BJ (cell line): ENCODE measurements around the gene RAD51D. TPM values are rescaled to one million over a fixed set of nuclear protein-coding genes. Genes with fewer than 3 reads are reported as not detected.

Experiments used
- CTCF ChIA-PET: fragments of 350-600 bp; formaldehyde crosslinking; extraction: SDS; loops from one replicate; lab custom pipeline; 2021; ENCODE audit warnings: antibody characterized with exemption, inconsistent platforms; lab: Yijun Ruan, JAX
- POLR2A ChIA-PET: fragments of 300-600 bp; sonication (Branson Sonifier 250); formaldehyde crosslinking; extraction: SDS; loops from one replicate; lab custom pipeline; 2021; ENCODE audit warnings: antibody characterized with exemption; lab: Charles Lee
- DNase-seq: peaks from one replicate; pipeline ENCODE4 v3.0.0-alpha.2; 2011; ENCODE audit warnings: low read depth
- H3K27me3 ChIP-seq: 2 replicates; pipeline ENCODE4 v1.6.0; 2011; ENCODE audit warnings: low read length; ENCODE audit not compliant: control insufficient read depth, insufficient read depth
- H3K36me3 ChIP-seq: 2 replicates; pipeline ENCODE4 v1.5.1; 2011; ENCODE audit warnings: low read length; ENCODE audit not compliant: control insufficient read depth, insufficient read depth
- H3K4me3 ChIP-seq: 2 replicates; pipeline ENCODE4 v1.5.1; 2011; ENCODE audit warnings: low read depth, mild to moderate bottlenecking, control low read depth, low read length
- polyA plus RNA-seq: library from polyadenylated mRNA; depleted of rRNA; stranded (reverse); fragments of >200 nt; gene quantifications from 2 replicates; pipeline ENCODE4 v1.2.3, GENCODE V29; 2011
- TF ChIP-seq, protein P1 (sequence below): IDR thresholded peaks from 2 replicates; pipeline ENCODE4 v1.5.1; 2011; ENCODE audit warnings: low read depth, mild to moderate bottlenecking, control low read depth, inconsistent platforms, low read length, moderate library complexity; ENCODE audit not compliant: insufficient read depth

RAD51D gene
- polyA plus RNA-seq, 1 experiment: 16.1 TPM

- Histone ChIP-seq H3K36me3 (no peaks in the 10 kb centered on the region), H3K4me3 (no peak overlapping the region), H3K27me3 (no peaks in the 10 kb centered on the region; the same call in none of the 2 replicates)
- ChIA-PET CTCF (interaction anchor here (1.1 kb wide), 1 partner anchor 12 kb away, joined by 3 read pairs; no protein-coding TSS in a partner anchor), POLR2A (no interaction called here)
- TF ChIP-seq, protein P1, sequence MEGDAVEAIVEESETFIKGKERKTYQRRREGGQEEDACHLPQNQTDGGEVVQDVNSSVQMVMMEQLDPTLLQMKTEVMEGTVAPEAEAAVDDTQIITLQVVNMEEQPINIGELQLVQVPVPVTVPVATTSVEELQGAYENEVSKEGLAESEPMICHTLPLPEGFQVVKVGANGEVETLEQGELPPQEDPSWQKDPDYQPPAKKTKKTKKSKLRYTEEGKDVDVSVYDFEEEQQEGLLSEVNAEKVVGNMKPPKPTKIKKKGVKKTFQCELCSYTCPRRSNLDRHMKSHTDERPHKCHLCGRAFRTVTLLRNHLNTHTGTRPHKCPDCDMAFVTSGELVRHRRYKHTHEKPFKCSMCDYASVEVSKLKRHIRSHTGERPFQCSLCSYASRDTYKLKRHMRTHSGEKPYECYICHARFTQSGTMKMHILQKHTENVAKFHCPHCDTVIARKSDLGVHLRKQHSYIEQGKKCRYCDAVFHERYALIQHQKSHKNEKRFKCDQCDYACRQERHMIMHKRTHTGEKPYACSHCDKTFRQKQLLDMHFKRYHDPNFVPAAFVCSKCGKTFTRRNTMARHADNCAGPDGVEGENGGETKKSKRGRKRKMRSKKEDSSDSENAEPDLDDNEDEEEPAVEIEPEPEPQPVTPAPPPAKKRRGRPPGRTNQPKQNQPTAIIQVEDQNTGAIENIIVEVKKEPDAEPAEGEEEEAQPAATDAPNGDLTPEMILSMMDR: no peak
- no peak for DNase-seq
Measured at GRCh38 chr17:35163886-35164285, 44.2 kb upstream of the RAD51D start.

DNA sequence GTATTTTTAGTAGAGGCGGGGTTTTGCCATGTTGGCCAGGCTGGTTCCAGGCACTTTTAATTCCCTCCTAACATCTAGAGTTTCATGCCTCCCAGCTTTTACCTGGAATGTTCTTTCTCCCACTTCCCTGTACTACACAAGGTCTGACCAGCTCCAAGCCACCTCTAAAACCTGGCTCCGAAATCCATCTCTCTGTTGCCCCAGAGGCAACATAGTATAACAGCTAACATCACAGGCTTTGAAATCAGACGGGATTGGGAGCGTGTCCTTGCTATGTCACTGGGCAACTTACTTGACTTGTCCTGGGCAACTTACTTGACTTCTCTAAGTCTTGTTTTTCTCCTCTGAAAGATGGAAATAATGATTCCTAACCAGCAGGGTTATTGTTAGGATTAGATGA is 43.1 kb upstream of the RAD51D start:
- H3K27me3 ChIP-seq: peaks cover 2% of the 10 kb centered on the region
- H3K4me3 ChIP-seq: no peak overlapping the region
- CTCF ChIA-PET: interaction anchor here (1.0 kb wide), 1 partner anchor 15 kb away, joined by 3 read pairs; no protein-coding TSS in a partner anchor
- DNase-seq: no peak
- TF ChIP-seq, protein P1: no peak
- POLR2A ChIA-PET: no interaction called here
- H3K36me3 ChIP-seq: no peaks in the 10 kb centered on the region

GRCh38 chr17:35161281-35161761 is 41.7 kb upstream of the RAD51D start:
- POLR2A ChIA-PET: no interaction called here
- no peak overlapping the region for H3K4me3 ChIP-seq
- TF ChIP-seq, protein P1: no peak
- peaks cover 2% of the 10 kb centered on the region for H3K27me3 ChIP-seq
- CTCF ChIA-PET: interaction anchor here (0.6 kb wide), 2 partner anchors 19 to 221 kb away, joined by 3 read pairs; no protein-coding TSS in a partner anchor
- no peak for DNase-seq
- no peaks in the 10 kb centered on the region for H3K36me3 ChIP-seq

- ChIA-PET POLR2A (no interaction called here), CTCF (interaction anchor here (0.6 to 0.9 kb wide), 2 partner anchors 10 to 19 kb away, joined by 3 read pairs; no protein-coding TSS in a partner anchor)
- Histone ChIP-seq H3K4me3 (no peak overlapping the region), H3K27me3 (peaks cover 2% of the 10 kb centered on the region), H3K36me3 (no peaks in the 10 kb centered on the region)
- no peak for DNase-seq
- TF ChIP-seq, protein P1: no peak
Measured at GRCh38 chr17:35160354-35161201, 40.9 kb upstream of the RAD51D start.

DNA sequence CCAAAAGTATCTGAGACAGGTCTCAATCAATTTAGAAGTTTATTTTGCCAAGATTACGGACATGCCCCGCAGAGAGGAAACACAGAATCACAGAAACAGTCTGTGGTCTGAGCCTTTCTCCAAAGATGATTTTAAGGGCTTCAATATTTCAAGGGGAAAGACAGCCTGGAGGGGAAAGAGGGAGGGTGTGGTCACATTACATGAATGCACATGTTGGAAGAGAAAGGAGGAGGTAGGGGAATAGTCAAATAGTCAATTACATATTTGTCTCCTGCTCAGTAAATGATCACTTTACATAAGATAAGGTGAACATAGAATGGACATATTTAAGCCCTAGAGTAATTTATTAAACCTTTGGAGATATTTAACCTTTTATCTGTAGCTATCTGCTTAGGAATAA is 40.3 kb upstream of the RAD51D start:
- TF ChIP-seq, protein P1: no peak
- no peaks in the 10 kb centered on the region for H3K36me3 ChIP-seq
- peaks cover 2% of the 10 kb centered on the region for H3K27me3 ChIP-seq
- no peak for DNase-seq
- CTCF ChIA-PET: interaction anchor here (0.9 kb wide), 1 partner anchor 11 kb away, joined by 3 read pairs; no protein-coding TSS in a partner anchor
- POLR2A ChIA-PET: no interaction called here
- no peak overlapping the region for H3K4me3 ChIP-seq
